H1 (cell line): ENCODE measurements around the gene ELL2. TPM values are rescaled to one million over a fixed set of nuclear protein-coding genes. Genes with fewer than 3 reads are reported as not detected.

Experiments
- CTCF ChIA-PET: fragments of 300-600 bp; sonication (Branson Sonifier 250); formaldehyde crosslinking; loops from one replicate; lab custom pipeline; 2021; ENCODE audit not compliant: partially characterized antibody; lab: Charles Lee
- POLR2A ChIA-PET: fragments of 300-600 bp; sonication (Branson Sonifier 250); formaldehyde crosslinking; loops from one replicate; lab custom pipeline; 2021; ENCODE audit warnings: inconsistent platforms; ENCODE audit not compliant: partially characterized antibody; lab: Charles Lee
- DNase-seq, 2 experiments: peaks; one replicate each; pipeline versions ENCODE4 v3.0.0 to v3.0.0-alpha.2; 2010 to 2022; ENCODE audit warnings: low spot score in 2 of 2, low read depth in 1 of 2, mixed read lengths in 1 of 2
- FAIRE-seq: peaks from 2 replicates; lab custom pipeline; 2011; peaks lifted over from hg19 to GRCh38; lab: Jason Lieb, UNC
- H2AFZ ChIP-seq: 2 replicates; pipeline ENCODE4 v1.8.1; 2012; ENCODE audit warnings: low read length, inconsistent platforms
- H2AK5ac ChIP-seq: 2 replicates; pipeline ENCODE4 v1.6.1; 2013; ENCODE audit warnings: low read depth, low read length
- H2BK120ac ChIP-seq: replicated peaks from 2 replicates; pipeline ENCODE3; 2013; ENCODE audit warnings: low read depth, low read length, inconsistent platforms
- H2BK12ac ChIP-seq: 2 replicates; pipeline ENCODE4 v1.6.1; 2013; ENCODE audit warnings: low read depth, low read length
- H2BK15ac ChIP-seq: 2 replicates; pipeline ENCODE4 v1.6.1; 2013; ENCODE audit warnings: low read length
- H2BK20ac ChIP-seq: 2 replicates; pipeline ENCODE4 v1.6.1; 2013; ENCODE audit warnings: low read length
- H2BK5ac ChIP-seq: 2 replicates; pipeline ENCODE4 v1.6.1; 2013; ENCODE audit warnings: low read depth, low read length
- H3K14ac ChIP-seq: 2 replicates; pipeline ENCODE4 v1.6.1; 2013; ENCODE audit warnings: inconsistent platforms; ENCODE audit not compliant: insufficient read length
- H3K18ac ChIP-seq: 2 replicates; pipeline ENCODE4 v1.6.1; 2013; ENCODE audit warnings: low read length; ENCODE audit errors: extremely low read depth
- H3K23ac ChIP-seq: 2 replicates; pipeline ENCODE4 v1.6.1; 2013; ENCODE audit warnings: inconsistent platforms; ENCODE audit not compliant: insufficient read length
- H3K23me2 ChIP-seq: 2 replicates; pipeline ENCODE4 v1.6.1; 2013; ENCODE audit warnings: low read depth, low read length
- H3K27ac ChIP-seq: 2 replicates; pipeline ENCODE4 v1.6.1; 2011; ENCODE audit warnings: low read depth, low read length, inconsistent platforms
- H3K27me3 ChIP-seq, 4 experiments: replicated peaks in 1 of 4; 1 replicate in 1 of 4; 2 replicates in 3 of 4; pipeline versions ENCODE4 v1.6.1 to v1.8.1; 2011 to 2013; ENCODE audit warnings: low read length in 3 of 4, mild to moderate bottlenecking in 3 of 4, inconsistent platforms in 2 of 4, mixed read lengths in 2 of 4, moderate library complexity in 1 of 4; ENCODE audit not compliant: control insufficient read depth in 3 of 4, insufficient read depth in 3 of 4; ENCODE audit errors: extremely low read depth in 1 of 4
- H3K36me3 ChIP-seq, 4 experiments: 2 replicates each; pipeline versions ENCODE4 v1.6.1 to v1.8.1; 2011 to 2013; ENCODE audit warnings: mild to moderate bottlenecking in 4 of 4, low read length in 3 of 4, moderate library complexity in 2 of 4, control low read depth in 1 of 4, inconsistent platforms in 1 of 4; ENCODE audit not compliant: insufficient read depth in 4 of 4, control insufficient read depth in 2 of 4
- H3K4ac ChIP-seq: replicated peaks from 2 replicates; pipeline ENCODE3; 2013; ENCODE audit warnings: low read length, low read depth, mixed read lengths, inconsistent platforms; ENCODE audit not compliant: insufficient read length
- H3K4me1 ChIP-seq, 4 experiments: replicated peaks in 1 of 4; 1 replicate in 1 of 4; 2 replicates in 3 of 4; pipeline versions ENCODE4 v1.6.1 to v1.8.1; 2011 to 2013; ENCODE audit warnings: low read length in 3 of 4, inconsistent platforms in 2 of 4, mixed read lengths in 1 of 4; ENCODE audit not compliant: insufficient read depth in 4 of 4, control insufficient read depth in 3 of 4
- H3K4me2 ChIP-seq, 2 experiments: 2 replicates each; pipeline versions ENCODE4 v1.6.1 to v1.8.1; 2011 to 2013; ENCODE audit warnings: low read depth in 2 of 2, low read length in 2 of 2, control low read depth in 1 of 2, inconsistent platforms in 1 of 2, mild to moderate bottlenecking in 1 of 2; ENCODE audit not compliant: insufficient read depth in 1 of 2
- H3K4me3 ChIP-seq, 4 experiments: fragments of 200-600, 300-600 bp in 1 of 4; sonication (generic), shearing (Covaris generic), sonication (Bioruptor Twin) in 1 of 4; 2 replicates each; pipeline versions ENCODE4 v1.5.1 to v1.8.1; 2011 to 2016; ENCODE audit warnings: low read length in 4 of 4, low read depth in 3 of 4, control low read depth in 2 of 4, inconsistent platforms in 2 of 4, mild to moderate bottlenecking in 2 of 4, mixed read lengths in 1 of 4, moderate library complexity in 1 of 4; ENCODE audit not compliant: insufficient read depth in 2 of 4; ENCODE audit errors: extremely low read depth in 1 of 4
- H3K56ac ChIP-seq: replicated peaks from 2 replicates; pipeline ENCODE3; 2013; ENCODE audit warnings: low read depth, mild to moderate bottlenecking, mixed read lengths, low read length, inconsistent platforms; ENCODE audit not compliant: insufficient read length
- H3K79me1 ChIP-seq: 2 replicates; pipeline ENCODE4 v1.6.1; 2013; ENCODE audit warnings: low read depth, low read length, control low read depth
- H3K79me2 ChIP-seq, 2 experiments: 2 replicates each; pipeline versions ENCODE4 v1.6.1 to v1.8.1; 2012 to 2013; ENCODE audit warnings: low read length in 2 of 2, mild to moderate bottlenecking in 2 of 2, inconsistent platforms in 1 of 2; ENCODE audit not compliant: insufficient read depth in 2 of 2, control insufficient read depth in 1 of 2
- H3K9ac ChIP-seq, 4 experiments: replicated peaks in 1 of 4; 1 replicate in 1 of 4; 2 replicates in 3 of 4; pipeline versions ENCODE4 v1.6.1 to v1.8.1; 2011 to 2013; ENCODE audit warnings: low read depth in 3 of 4, low read length in 3 of 4, control low read depth in 2 of 4, mild to moderate bottlenecking in 2 of 4, moderate library complexity in 2 of 4, inconsistent platforms in 1 of 4; ENCODE audit errors: extremely low read depth in 1 of 4
- H3K9me3 ChIP-seq, 2 experiments: 2 replicates each; pipeline versions ENCODE4 v1.6.1 to v1.8.1; 2012 to 2013; ENCODE audit warnings: mild to moderate bottlenecking in 2 of 2, moderate library complexity in 2 of 2, control low read depth in 1 of 2, inconsistent platforms in 1 of 2, low read depth in 1 of 2, low read length in 1 of 2, mixed read lengths in 1 of 2; ENCODE audit not compliant: insufficient read depth in 2 of 2
- H4K20me1 ChIP-seq, 2 experiments: replicated peaks in 1 of 2; 2 replicates each; pipeline versions ENCODE3 to v1.8.1; 2011 to 2013; ENCODE audit warnings: inconsistent platforms in 2 of 2, low read length in 2 of 2, mild to moderate bottlenecking in 1 of 2; ENCODE audit not compliant: insufficient read depth in 2 of 2, control insufficient read depth in 1 of 2
- H4K5ac ChIP-seq: 2 replicates; pipeline ENCODE4 v1.6.1; 2013; ENCODE audit warnings: low read length, low read depth, mixed read lengths, inconsistent platforms; ENCODE audit not compliant: insufficient read length
- H4K8ac ChIP-seq: 2 replicates; pipeline ENCODE4 v1.8.0; 2013; ENCODE audit warnings: mild to moderate bottlenecking, moderate library complexity, low read length, inconsistent platforms; ENCODE audit not compliant: insufficient read depth; ENCODE audit errors: extremely low read depth
- H4K91ac ChIP-seq: replicated peaks from 2 replicates; pipeline ENCODE3; 2013; ENCODE audit warnings: low read length, mixed read lengths, inconsistent platforms; ENCODE audit not compliant: insufficient read length
- CEBPB ChIP-seq: IDR thresholded peaks from 2 replicates; pipeline ENCODE4 v1.6.1; 2012; ENCODE audit warnings: low read depth, low read length
- CHD2 ChIP-seq: IDR thresholded peaks from 2 replicates; pipeline ENCODE4 v1.6.1; 2012; ENCODE audit warnings: low read length, improper control_type of control experiment
- FOSL1 ChIP-seq: IDR thresholded peaks from 2 replicates; pipeline ENCODE4 v1.6.1; 2011; ENCODE audit warnings: mild to moderate bottlenecking, low read depth, low read length, moderate library complexity; ENCODE audit not compliant: insufficient read depth
- GABPA ChIP-seq: IDR thresholded peaks from 2 replicates; pipeline ENCODE4 v1.6.1; 2011; ENCODE audit warnings: mild to moderate bottlenecking, low read length, moderate library complexity, borderline replicate concordance; ENCODE audit not compliant: insufficient read depth
- RAD21 ChIP-seq, 2 experiments: IDR thresholded peaks in 1 of 2; conservative IDR thresholded peaks in 1 of 2; 2 replicates each; pipeline ENCODE4 v1.6.1; 2011; ENCODE audit warnings: low read depth in 2 of 2, low read length in 2 of 2, improper control_type of control experiment in 1 of 2, inconsistent platforms in 1 of 2, mild to moderate bottlenecking in 1 of 2, moderate library complexity in 1 of 2
- SIN3A ChIP-seq, 2 experiments: IDR thresholded peaks in 1 of 2; conservative IDR thresholded peaks in 1 of 2; 2 replicates each; pipeline ENCODE4 v1.6.1; 2011 to 2012; ENCODE audit warnings: low read length in 2 of 2, improper control_type of control experiment in 1 of 2, low read depth in 1 of 2, mild to moderate bottlenecking in 1 of 2
- WGBS, 2 experiments: shearing (Covaris generic) in 1 of 2; methylation state at CpG; one replicate each; pipeline versions ENCODE4 v1.1.6 to v1.1.7; 2013 to 2015; ENCODE audit warnings: low lambda C conversion rate in 2 of 2, mixed read lengths in 2 of 2, inconsistent platforms in 1 of 2, low coverage in 1 of 2, missing lambda C conversion rate in 1 of 2; ENCODE audit not compliant: insufficient replicate concordance in 2 of 2, insufficient coverage in 1 of 2, insufficient read length in 1 of 2; ENCODE audit errors: extremely low coverage in 1 of 2, missing lambda C conversion rate in 1 of 2; 5-methylcytosine and 5-hydroxymethylcytosine counted together
- polyA plus RNA-seq, 7 experiments: library from polyadenylated mRNA; depleted of rRNA in 3 of 7; stranded (reverse) in 5 of 7; unstranded in 2 of 7; fragments of >200 nt in 5 of 7; fragments of 200-250 nt in 2 of 7; gene quantifications; 1 replicate in 5 of 7; 2 replicates in 1 of 7; 4 replicates in 1 of 7; pipeline versions ENCODE4 v1.2.1 to v1.2.3, GENCODE V29; 2011 to 2013; ENCODE audit warnings: missing spikeins in 2 of 7, mixed read lengths in 2 of 7
- total RNA-seq: library from RNA; stranded (reverse); fragmentation: NEBNext Ultra II Directional; extraction: Animal tissue kit (Norgen Biotek cat#: 25700); gene quantifications from 2 replicates; pipeline ENCODE4 v1.2.1, GENCODE V29; 2021

Gene ELL2
- total and polyA plus RNA-seq, 2 of the 8 experiments (the other 6 are each of a cell fraction or from before 2014, with no cell fraction given), result 6.3 to 29.4 TPM

DNA sequence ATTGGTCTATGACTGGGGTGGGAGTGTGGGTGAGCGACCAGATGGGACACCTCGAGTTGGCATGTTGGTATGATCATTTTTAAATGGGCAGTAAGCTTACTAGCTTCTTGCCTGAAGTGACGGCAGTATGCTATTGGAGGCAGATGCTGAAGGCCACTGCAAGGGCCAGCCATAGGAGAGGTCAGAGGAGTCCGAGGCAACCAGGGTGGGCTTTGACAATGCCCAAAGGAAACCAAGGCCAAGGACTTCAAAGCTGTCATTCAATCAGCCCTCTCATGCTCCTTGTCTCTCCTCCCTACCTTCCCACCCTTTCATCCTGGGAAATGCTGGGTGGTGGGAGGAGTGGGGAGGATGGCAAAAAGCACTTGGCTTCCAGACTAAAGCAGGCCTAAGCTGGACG is 82.0 kb downstream of the ELL2 start:
- POLR2A ChIA-PET, result no interaction called here
- no peak for FAIRE-seq

More for the DNA sequence above, 82.0 kb downstream of the ELL2 start:
- Histone ChIP-seq H2BK12ac (0 out of 2 replicates have a peak overlapping the region, but pooled peaks have one; percentile 17), H2BK120ac (no peak overlapping the region), H3K14ac (no peak overlapping the region), H4K91ac (peak overlapping the region; percentile 61), H3K4ac (no peak overlapping the region), H3K56ac (no peak overlapping the region), H2BK15ac (no peak overlapping the region), H3K18ac (no peak overlapping the region), H4K20me1 (no peaks in the 10 kb centered on the region), H3K27ac (no peak overlapping the region), H3K9ac (no peak overlapping the region), H3K23me2 (no peaks in the 10 kb centered on the region), H3K79me1 (no peaks in the 10 kb centered on the region), H3K23ac (no peak overlapping the region), H3K79me2 (no peaks in the 10 kb centered on the region), H3K4me3 (no peak overlapping the region), H4K8ac (no peak overlapping the region), H2AFZ (no peak overlapping the region; the same call in 1 of the 2 replicates), H3K36me3 (no peaks in the 10 kb centered on the region), H3K4me1 (no peaks in the 10 kb centered on the region; a peak in 1 of 7 replicates), H3K27me3 (no peaks in the 10 kb centered on the region), H2BK20ac (no peak overlapping the region; the same call in 1 of the 2 replicates), H4K5ac (no peak overlapping the region), H2AK5ac (no peak overlapping the region), H3K4me2 (no peak overlapping the region), H3K9me3 (no peaks in the 10 kb centered on the region), H2BK5ac (no peak overlapping the region)
- WGBS, 2 experiments, result 94% methylated on average over 5 of the region's 5 CpGs; no CpG with 5 or more reads in 1 of the 2 experiments
- CTCF ChIA-PET, result interaction anchor here (0.6 to 4.9 kb wide), 5 partner anchors 11 to 465 kb away, joined by 3 to 34 read pairs (median 5); no protein-coding TSS in a partner anchor
- no peak for DNase-seq
- no peak for TF ChIP-seq CHD2
- no peak for TF ChIP-seq GABPA
- no peak for TF ChIP-seq SIN3A (conservative IDR thresholded peaks at IDR 0.05 in 1 of 2, IDR thresholded peaks at IDR 0.05 in 1 of 2; ENCODE audit: low read depth in 1 of 2, low read length in 2 of 2)
- TF ChIP-seq FOSL1, result no peak
- TF ChIP-seq RAD21 (IDR thresholded peaks at IDR 0.05 in 1 of 2, conservative IDR thresholded peaks at IDR 0.05 in 1 of 2; ENCODE audit: low read depth in 2 of 2, low read length in 2 of 2), result no peak
- no peak for TF ChIP-seq CEBPB
